Gastrocnemius medialis (tissue), 4 donors: ENCODE data around the gene OTOF. TPM values are rescaled to one million over a fixed set of nuclear protein-coding genes. Genes with fewer than 3 reads are reported as not detected.

Experiments used
- ATAC-seq, 2 donors: fragments of 150-250 bp; one replicate each; pipeline ENCODE4 v1.9.1; 2016
- DNase-seq, 2 donors: peaks; one replicate each; pipeline ENCODE4 v3.0.0-alpha.2; 2019
- H3K27ac ChIP-seq, 4 donors: fragments of 200-600 bp; sonication (generic); 1 replicate in 1 of 4; 2 replicates in 3 of 4; pipeline ENCODE4 v1.5.1; 2016 to 2018; ENCODE audit warnings: mild to moderate bottlenecking in 2 of 4, moderate library complexity in 1 of 4
- H3K27me3 ChIP-seq, 3 donors: fragments of 200-600 bp; sonication (generic) in 2 of 3; 1 replicate in 1 of 3; 2 replicates in 2 of 3; pipeline versions ENCODE4 v1.5.1 to v1.6.0; 2016 to 2019; ENCODE audit warnings: mild to moderate bottlenecking in 1 of 3, moderate library complexity in 1 of 3
- H3K36me3 ChIP-seq, 2 donors: fragments of 200-600 bp; sonication (generic) in 1 of 2; one replicate each; pipeline ENCODE4 v1.5.1; 2017 to 2018
- H3K4me1 ChIP-seq, 2 donors: fragments of 200-600 bp; sonication (generic) in 1 of 2; one replicate each; pipeline ENCODE4 v1.5.1; 2016 to 2017; ENCODE audit warnings: mild to moderate bottlenecking in 2 of 2
- H3K4me3 ChIP-seq, 4 donors: fragments of 200-600 bp; sonication (generic) in 3 of 4; 1 replicate in 1 of 4; 2 replicates in 3 of 4; pipeline ENCODE4 v1.5.1; 2016 to 2019; ENCODE audit warnings: mild to moderate bottlenecking in 2 of 4
- H3K9me3 ChIP-seq, 3 donors: fragments of 200-600 bp; sonication (generic) in 2 of 3; 1 replicate in 1 of 3; 2 replicates in 2 of 3; pipeline ENCODE4 v1.5.1; 2016 to 2019
- POLR2A ChIP-seq, 2 donors: fragments of 450-650 bp; IDR thresholded peaks; one replicate each; pipeline ENCODE4 v1.6.1; 2017; ENCODE audit warnings: antibody characterized with exemption in 2 of 2, mild to moderate bottlenecking in 2 of 2, moderate library complexity in 2 of 2
- in situ Hi-C, 4 donors: fragments of 200-750 bp; cut with MboI; loops; one replicate each; pipeline versions ENCODE4 v1.15.0 to v1.8.0; 2017; ENCODE audit warnings: low sequenced_read_pairs in 4 of 4
- intact Hi-C: fragments of 100-400 bp; cut with DNase I; formaldehyde crosslinking; loops from one replicate; pipeline ENCODE4 v1.15.1; 2023; ENCODE audit warnings: low total_unique reads
- total RNA-seq, 4 donors: library from RNA; depleted of rRNA; stranded (reverse); fragments of >200 nt; gene quantifications; one replicate each; pipeline versions ENCODE4 v1.1.0 to v1.2.3, GENCODE V29; 2016
- TF ChIP-seq, protein P1 (sequence below), 5 experiments: fragments of 450-650 bp in 3 of 5; fragments of 200-600 bp in 2 of 5; sonication (generic) in 2 of 5; IDR thresholded peaks in 4 of 5; conservative IDR thresholded peaks in 1 of 5; 1 replicate in 4 of 5; 2 replicates in 1 of 5; pipeline ENCODE4 v1.5.1; 2016 to 2019; ENCODE audit warnings: antibody characterized with exemption in 5 of 5, mild to moderate bottlenecking in 3 of 5, moderate library complexity in 3 of 5

OTOF gene
- total RNA-seq, 4 donors from 2014 or later: 0.09 to 0.46 TPM; not detected in 2

DNA sequence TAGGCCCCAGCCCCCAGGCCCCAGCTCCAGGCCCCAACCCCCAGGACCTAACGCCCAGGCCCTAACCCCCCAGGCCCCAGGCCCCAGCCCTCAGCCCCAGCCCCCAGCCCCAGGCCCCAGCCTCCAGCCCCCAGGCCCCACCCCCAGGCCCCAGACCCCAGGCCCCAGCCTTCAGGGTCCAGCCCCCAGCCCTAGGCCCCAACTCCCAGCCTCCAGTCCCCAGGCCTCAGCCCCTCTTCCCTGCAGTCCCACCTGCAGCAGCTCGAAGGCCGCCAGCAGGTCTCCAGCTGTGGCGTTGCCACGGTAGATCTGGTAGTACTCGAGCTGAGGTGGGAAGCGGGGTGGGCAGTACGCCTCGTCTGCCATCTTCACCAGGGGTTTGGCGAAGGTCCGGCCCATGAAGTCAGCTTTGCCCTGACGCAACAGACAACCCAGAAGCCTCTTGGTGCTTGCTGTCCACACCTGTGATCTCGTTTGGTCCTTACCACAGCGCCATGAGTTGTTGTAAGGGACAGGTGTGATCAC lies 3.6 kb downstream of the OTOF start:
- no peak for ATAC-seq
- no peak for DNase-seq
- Histone ChIP-seq H3K36me3 (no peaks in the 10 kb centered on the region), H3K27me3 (no peaks in the 10 kb centered on the region), H3K4me3 (no peak overlapping the region), H3K4me1 (peaks cover 4 to 7% of the 10 kb centered on the region in 2 donors), H3K27ac (no peak overlapping the region), H3K9me3 (no peaks in the 10 kb centered on the region)
- in situ Hi-C loops: no loop called here
- intact Hi-C loops: no loop called here
- TF ChIP-seq, protein P1, sequence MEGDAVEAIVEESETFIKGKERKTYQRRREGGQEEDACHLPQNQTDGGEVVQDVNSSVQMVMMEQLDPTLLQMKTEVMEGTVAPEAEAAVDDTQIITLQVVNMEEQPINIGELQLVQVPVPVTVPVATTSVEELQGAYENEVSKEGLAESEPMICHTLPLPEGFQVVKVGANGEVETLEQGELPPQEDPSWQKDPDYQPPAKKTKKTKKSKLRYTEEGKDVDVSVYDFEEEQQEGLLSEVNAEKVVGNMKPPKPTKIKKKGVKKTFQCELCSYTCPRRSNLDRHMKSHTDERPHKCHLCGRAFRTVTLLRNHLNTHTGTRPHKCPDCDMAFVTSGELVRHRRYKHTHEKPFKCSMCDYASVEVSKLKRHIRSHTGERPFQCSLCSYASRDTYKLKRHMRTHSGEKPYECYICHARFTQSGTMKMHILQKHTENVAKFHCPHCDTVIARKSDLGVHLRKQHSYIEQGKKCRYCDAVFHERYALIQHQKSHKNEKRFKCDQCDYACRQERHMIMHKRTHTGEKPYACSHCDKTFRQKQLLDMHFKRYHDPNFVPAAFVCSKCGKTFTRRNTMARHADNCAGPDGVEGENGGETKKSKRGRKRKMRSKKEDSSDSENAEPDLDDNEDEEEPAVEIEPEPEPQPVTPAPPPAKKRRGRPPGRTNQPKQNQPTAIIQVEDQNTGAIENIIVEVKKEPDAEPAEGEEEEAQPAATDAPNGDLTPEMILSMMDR (IDR thresholded peaks at IDR 0.05 in 4 of 5, conservative IDR thresholded peaks at IDR 0.05 in 1 of 5): no peak
- no peak for TF ChIP-seq POLR2A (IDR thresholded peaks at IDR 0.05)

DNA sequence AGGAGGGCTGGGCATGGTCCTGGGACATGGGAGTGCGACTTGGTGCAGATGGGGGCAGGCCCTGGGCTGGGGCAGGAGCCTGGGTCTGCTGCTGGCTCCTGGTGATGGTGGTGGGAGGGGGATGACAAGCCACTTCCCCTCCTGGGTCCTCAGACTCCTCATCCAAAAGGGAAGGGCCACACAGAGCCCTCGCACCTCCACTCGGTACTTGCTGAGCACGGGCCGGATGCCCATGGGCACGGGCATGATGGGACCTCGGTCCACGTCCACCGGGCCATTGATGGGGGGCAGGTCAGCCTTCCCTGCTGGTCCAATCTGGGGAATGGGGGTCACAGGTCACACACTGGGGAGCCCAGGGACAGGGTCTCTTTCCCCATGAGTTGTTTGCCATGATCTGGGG lies 4.1 kb downstream of the OTOF start:
- Histone ChIP-seq H3K4me3 (no peak overlapping the region), H3K27me3 (no peaks in the 10 kb centered on the region), H3K4me1 (peaks cover 4 to 7% of the 10 kb centered on the region in 2 donors), H3K27ac (no peak overlapping the region), H3K36me3 (no peaks in the 10 kb centered on the region), H3K9me3 (no peaks in the 10 kb centered on the region)
- in situ Hi-C loops (no loop called here), intact Hi-C loops (no loop called here)
- ATAC-seq: no peak
- TF ChIP-seq, protein P1 (IDR thresholded peaks at IDR 0.05 in 4 of 5, conservative IDR thresholded peaks at IDR 0.05 in 1 of 5): no peak
- TF ChIP-seq POLR2A (IDR thresholded peaks at IDR 0.05): no peak
- no peak for DNase-seq

DNA sequence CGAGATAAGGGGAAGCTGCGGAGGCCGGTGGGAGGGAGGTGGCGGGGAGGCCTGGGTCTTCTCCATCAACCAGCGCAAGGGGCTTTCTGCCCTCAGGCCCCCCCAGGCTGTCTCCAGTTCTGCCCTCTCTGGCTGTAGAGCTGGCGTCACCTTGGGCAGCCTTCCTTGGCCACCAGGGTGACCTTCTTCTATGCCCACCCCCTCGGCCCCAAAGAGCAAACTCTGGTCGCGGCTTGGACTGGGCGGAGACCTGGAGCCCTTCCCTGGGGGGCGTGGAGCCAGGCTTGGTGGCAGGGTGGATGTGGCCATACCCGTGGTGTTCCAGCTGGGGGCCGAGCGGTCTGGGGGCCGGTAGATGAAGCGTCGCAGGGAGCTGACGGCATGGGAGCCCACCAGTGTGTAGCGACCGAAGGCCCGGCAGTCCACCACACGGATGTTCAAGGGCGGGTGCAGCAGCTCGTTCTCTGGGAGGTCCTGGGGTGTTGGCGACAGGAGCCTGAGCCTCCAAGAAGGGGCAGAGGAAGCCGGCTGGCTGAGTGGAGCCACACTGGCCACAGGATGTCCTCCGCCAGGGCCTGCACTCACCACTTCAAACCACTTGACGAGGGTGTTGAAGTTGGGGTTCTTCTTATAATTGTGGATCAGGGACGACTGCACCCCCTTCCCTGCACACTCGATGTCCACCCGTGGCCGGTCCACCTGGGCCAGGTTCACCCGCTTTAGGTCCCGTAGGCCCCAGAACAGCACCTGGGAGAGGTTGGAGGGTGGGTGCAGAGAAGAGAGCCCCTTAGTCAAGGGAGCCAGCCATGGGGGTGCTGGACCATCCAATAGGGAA lies 4.9 kb downstream of the OTOF start:
- Histone ChIP-seq H3K9me3 (no peaks in the 10 kb centered on the region), H3K27me3 (no peaks in the 10 kb centered on the region), H3K27ac (no peak overlapping the region), H3K36me3 (no peaks in the 10 kb centered on the region), H3K4me3 (no peak overlapping the region), H3K4me1 (peaks cover 4 to 5% of the 10 kb centered on the region in 2 donors)
- DNase-seq: no peak
- TF ChIP-seq, protein P1 (IDR thresholded peaks at IDR 0.05 in 4 of 5, conservative IDR thresholded peaks at IDR 0.05 in 1 of 5): no peak
- TF ChIP-seq POLR2A (IDR thresholded peaks at IDR 0.05): no peak
- no peak for ATAC-seq
- intact Hi-C loops: no loop called here
- in situ Hi-C loops: no loop called here

DNA sequence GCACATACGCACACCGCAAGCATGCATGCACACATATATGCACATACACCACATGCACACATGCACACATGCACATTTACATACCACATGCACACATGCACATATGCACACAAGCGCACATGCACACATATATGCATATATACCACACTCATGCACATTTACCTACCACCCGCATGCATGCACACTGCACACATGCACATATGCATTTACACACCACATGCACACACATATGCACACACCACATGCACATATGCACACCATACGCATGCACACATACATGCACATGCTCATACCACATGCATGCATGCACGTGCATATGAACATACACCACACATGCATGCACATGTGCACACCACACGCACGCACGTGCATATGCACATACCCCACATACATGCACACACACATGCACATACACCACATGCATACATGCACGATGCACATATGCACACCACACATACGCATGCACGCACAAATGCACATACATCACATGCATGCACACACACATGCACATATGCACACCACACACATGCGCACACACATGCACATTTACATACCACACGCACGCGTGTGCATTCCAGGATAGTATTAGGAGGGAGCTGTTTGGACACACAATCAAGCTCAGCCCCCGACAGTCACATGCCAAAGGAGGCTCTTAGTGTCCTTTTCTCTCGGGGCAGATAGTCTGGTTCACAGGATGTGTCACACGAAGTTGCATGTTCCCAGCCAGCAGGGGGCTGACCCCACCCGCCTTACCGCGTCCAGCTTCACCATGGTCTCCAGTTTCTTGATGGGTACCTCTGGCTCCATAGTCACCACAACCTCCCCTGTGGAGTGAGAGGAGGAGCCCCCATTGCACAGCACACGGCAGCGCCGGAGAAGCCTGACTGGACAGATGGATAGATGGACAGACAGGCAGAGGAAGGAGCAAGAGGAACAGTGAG lies 5.9 kb downstream of the OTOF start:
- no peak overlapping the region for H3K4me3 ChIP-seq
- H3K27ac ChIP-seq: no peak overlapping the region
- no peaks in the 10 kb centered on the region for H3K36me3 ChIP-seq
- no peak for ATAC-seq
- H3K4me1 ChIP-seq: no peaks in the 10 kb centered on the region
- in situ Hi-C loops (no loop called here), intact Hi-C loops (no loop called here)
- no peaks in the 10 kb centered on the region for H3K9me3 ChIP-seq
- no peak for DNase-seq
- TF ChIP-seq, protein P1 (IDR thresholded peaks at IDR 0.05 in 4 of 5, conservative IDR thresholded peaks at IDR 0.05 in 1 of 5): no peak
- no peak for TF ChIP-seq POLR2A (IDR thresholded peaks at IDR 0.05)
- no peaks in the 10 kb centered on the region for H3K27me3 ChIP-seq
